22Rv1 (cell line): ENCODE measurements around the gene ZFC3H1.

ENCODE experiments used
- ZFX ChIP-seq: fragments of 450-650 bp; IDR thresholded peaks from 2 replicates; pipeline ENCODE4 v1.6.1; 2017; ENCODE audit warnings: antibody characterized with exemption, borderline replicate concordance
- TF ChIP-seq, protein P1 (sequence below): fragments of 450-650 bp; IDR thresholded peaks from 2 replicates; pipeline ENCODE4 v1.5.1; 2017; ENCODE audit warnings: mild to moderate bottlenecking

DNA sequence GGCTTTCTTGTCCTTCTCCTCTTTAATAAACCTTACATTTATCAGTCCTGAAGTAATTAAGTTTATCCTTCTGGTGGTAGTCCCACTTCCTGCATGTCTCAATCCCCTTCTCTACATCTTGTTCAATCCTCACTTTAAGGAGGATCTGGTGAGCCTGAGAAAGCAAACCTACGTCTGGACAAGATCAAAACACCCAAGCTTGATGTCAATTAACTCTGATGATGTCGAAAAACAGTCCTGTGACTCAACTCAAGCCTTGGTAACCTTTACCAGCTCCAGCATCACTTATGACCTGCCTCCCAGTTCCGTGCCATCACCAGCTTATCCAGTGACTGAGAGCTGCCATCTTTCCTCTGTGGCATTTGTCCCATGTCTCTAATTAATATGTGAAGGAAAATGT, 79.3 kb downstream of the ZFC3H1 start:
- TF ChIP-seq, protein P1, sequence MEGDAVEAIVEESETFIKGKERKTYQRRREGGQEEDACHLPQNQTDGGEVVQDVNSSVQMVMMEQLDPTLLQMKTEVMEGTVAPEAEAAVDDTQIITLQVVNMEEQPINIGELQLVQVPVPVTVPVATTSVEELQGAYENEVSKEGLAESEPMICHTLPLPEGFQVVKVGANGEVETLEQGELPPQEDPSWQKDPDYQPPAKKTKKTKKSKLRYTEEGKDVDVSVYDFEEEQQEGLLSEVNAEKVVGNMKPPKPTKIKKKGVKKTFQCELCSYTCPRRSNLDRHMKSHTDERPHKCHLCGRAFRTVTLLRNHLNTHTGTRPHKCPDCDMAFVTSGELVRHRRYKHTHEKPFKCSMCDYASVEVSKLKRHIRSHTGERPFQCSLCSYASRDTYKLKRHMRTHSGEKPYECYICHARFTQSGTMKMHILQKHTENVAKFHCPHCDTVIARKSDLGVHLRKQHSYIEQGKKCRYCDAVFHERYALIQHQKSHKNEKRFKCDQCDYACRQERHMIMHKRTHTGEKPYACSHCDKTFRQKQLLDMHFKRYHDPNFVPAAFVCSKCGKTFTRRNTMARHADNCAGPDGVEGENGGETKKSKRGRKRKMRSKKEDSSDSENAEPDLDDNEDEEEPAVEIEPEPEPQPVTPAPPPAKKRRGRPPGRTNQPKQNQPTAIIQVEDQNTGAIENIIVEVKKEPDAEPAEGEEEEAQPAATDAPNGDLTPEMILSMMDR: no peak
- TF ChIP-seq ZFX: no peak
